GM12878 (cell line): ENCODE data around the gene EIF3D. TPM values are rescaled to one million over a fixed set of nuclear protein-coding genes. Genes with fewer than 3 reads are reported as not detected.

Experiments
- ATAC-seq: fragments of 200-7000 bp; cut with Tn5 transposase; 3 replicates; pipeline ENCODE4 v1.9.1; 2020; ENCODE audit warnings: mild to moderate bottlenecking, moderate library complexity
- BruUV-seq: library from RNA; stranded (reverse); fragments of 400-500 nt; replicated peaks from 2 replicates; lab custom pipeline; 2021; lab: Mats Ljungman, UMichigan
- CTCF ChIA-PET: fragments of 300-600 bp; sonication (Branson Sonifier 250); formaldehyde crosslinking; extraction: SDS; loops from one replicate; lab custom pipeline; 2021; ENCODE audit warnings: inconsistent platforms; lab: Yijun Ruan, JAX
- POLR2A ChIA-PET: fragments of 350-600 bp; formaldehyde crosslinking; extraction: SDS; loops from one replicate; lab custom pipeline; 2021; ENCODE audit warnings: inconsistent platforms; lab: Charles Lee
- RAD21 ChIA-PET: fragments of 300-600 bp; sonication (Branson Sonifier 250); formaldehyde crosslinking; loops from one replicate; lab custom pipeline; 2023; ENCODE audit warnings: antibody characterized with exemption; ENCODE audit not compliant: unreplicated experiment; lab: Charles Lee
- SMC1A ChIA-PET: fragments of 300-600 bp; sonication (Branson Sonifier 250); formaldehyde crosslinking; loops from one replicate; lab custom pipeline; 2023; ENCODE audit not compliant: unreplicated experiment, uncharacterized antibody; lab: Charles Lee
- DNase-seq: peaks from one replicate; pipeline ENCODE4 v3.0.0-alpha.2; 2011; ENCODE audit warnings: low read depth, low spot score
- FAIRE-seq: peaks from 3 replicates; lab custom pipeline; 2011; peaks lifted over from hg19 to GRCh38; lab: Jason Lieb, UNC
- H2AFZ ChIP-seq: 2 replicates; pipeline ENCODE4 v1.6.0; 2011; ENCODE audit warnings: low read depth, low read length, control low read depth; ENCODE audit not compliant: control insufficient read depth
- H3K27ac ChIP-seq: 2 replicates; pipeline ENCODE4 v1.5.1; 2011; ENCODE audit warnings: control low read depth; ENCODE audit not compliant: control insufficient read depth, insufficient read depth
- H3K27me3 ChIP-seq, 2 experiments: replicated peaks in 1 of 2; 2 replicates each; pipeline versions ENCODE4 v1.6.0 to v1.6.1; 2011; ENCODE audit warnings: low read length in 1 of 2; ENCODE audit not compliant: control insufficient read depth in 2 of 2, insufficient read depth in 2 of 2
- H3K36me3 ChIP-seq, 2 experiments: 2 replicates each; pipeline ENCODE4 v1.5.1; 2011; ENCODE audit warnings: low read length in 1 of 2; ENCODE audit not compliant: control insufficient read depth in 2 of 2, insufficient read depth in 2 of 2
- H3K4me1 ChIP-seq: 2 replicates; pipeline ENCODE4 v1.6.1; 2011; ENCODE audit warnings: mild to moderate bottlenecking, low read length, moderate library complexity, mixed read lengths; ENCODE audit not compliant: control insufficient read depth, insufficient read depth
- H3K4me2 ChIP-seq: 2 replicates; pipeline ENCODE4 v1.6.0; 2011; ENCODE audit warnings: control low read depth; ENCODE audit not compliant: control insufficient read depth, insufficient read depth
- H3K4me3 ChIP-seq: fragments of 200-600 bp; sonication (generic); 2 replicates; pipeline ENCODE4 v1.5.1; 2016
- H3K79me2 ChIP-seq: 2 replicates; pipeline ENCODE4 v1.6.0; 2011; ENCODE audit warnings: low read length; ENCODE audit not compliant: control insufficient read depth, insufficient read depth
- H3K9ac ChIP-seq: 2 replicates; pipeline ENCODE4 v1.8.0; 2011; ENCODE audit warnings: low read length, control low read depth, mixed read lengths; ENCODE audit not compliant: control insufficient read depth, insufficient read depth
- H3K9me3 ChIP-seq: replicated peaks from 3 replicates; pipeline ENCODE4 v1.5.1; 2011; ENCODE audit warnings: mild to moderate bottlenecking, low read length; ENCODE audit not compliant: control insufficient read depth, insufficient read depth
- H4K20me1 ChIP-seq: 2 replicates; pipeline ENCODE4 v1.6.0; 2011; ENCODE audit not compliant: control insufficient read depth, insufficient read depth
- ASH2L ChIP-seq: fragments of 300-600, 200-600 bp; sonication (generic); IDR thresholded peaks from 2 replicates; pipeline ENCODE4 v1.6.1; 2017; ENCODE audit warnings: low read depth, mild to moderate bottlenecking, borderline replicate concordance
- ATF3 ChIP-seq: IDR thresholded peaks from 2 replicates; pipeline ENCODE4 v1.6.1; 2011; ENCODE audit warnings: low read depth, mild to moderate bottlenecking, low read length, moderate library complexity, borderline replicate concordance; ENCODE audit errors: extremely low read depth
- BCL11A ChIP-seq: IDR thresholded peaks from 2 replicates; pipeline ENCODE4 v1.6.1; 2011; ENCODE audit warnings: low read depth, low read length
- FOXK2 ChIP-seq: fragments of 450-650 bp; IDR thresholded peaks from 2 replicates; pipeline ENCODE4 v1.6.1; 2017; ENCODE audit warnings: mild to moderate bottlenecking, moderate library complexity
- HCFC1 ChIP-seq: fragments of 150-350 bp; IDR thresholded peaks from 2 replicates; pipeline ENCODE4 v1.6.1; 2014; ENCODE audit warnings: low read length
- IKZF2 ChIP-seq, 2 experiments: fragments of 450-650 bp; IDR thresholded peaks; 2 replicates each; pipeline ENCODE4 v1.6.1; 2017; ENCODE audit warnings: mild to moderate bottlenecking in 2 of 2, moderate library complexity in 2 of 2
- IRF5 ChIP-seq: fragments of 450-650 bp; IDR thresholded peaks from 2 replicates; pipeline ENCODE4 v1.6.1; 2017; ENCODE audit warnings: borderline replicate concordance
- NFYB ChIP-seq: IDR thresholded peaks from 2 replicates; pipeline ENCODE4 v1.6.1; 2011; ENCODE audit warnings: low read depth, mild to moderate bottlenecking, low read length, improper control_type of control experiment, moderate library complexity; ENCODE audit not compliant: insufficient read depth
- TAF1 ChIP-seq: IDR thresholded peaks from 2 replicates; pipeline ENCODE4 v1.6.1; 2011; ENCODE audit warnings: mild to moderate bottlenecking, low read depth, low read length, borderline replicate concordance
- WGBS: methylation state at CpG from one replicate; pipeline ENCODE4 v1.1.6; 2016; ENCODE audit warnings: low lambda C conversion rate; ENCODE audit not compliant: insufficient replicate concordance, insufficient coverage; ENCODE audit errors: missing lambda C conversion rate; 5-methylcytosine and 5-hydroxymethylcytosine counted together
- in situ Hi-C: fragments of 300-500 bp; cut with MboI; formaldehyde crosslinking; loops from 9 replicates; pipeline ENCODE4 v1.14.3; 2018; ENCODE audit warnings: mixed read lengths
- intact Hi-C: fragments of 100-400 bp; cut with micrococcal nuclease; formaldehyde crosslinking; loops from one replicate; pipeline ENCODE4 v1.14.2; 2022; ENCODE audit not compliant: unreplicated experiment
- polyA plus RNA-seq, 11 experiments: library from polyadenylated mRNA; depleted of rRNA in 4 of 11; unstranded in 6 of 11; stranded (reverse) in 5 of 11; fragments of >200 nt; fragmentation: Nextera tagmentation in 4 of 11; fragmentation: Illumina TruSeq in 1 of 11; extraction: Ambion mirVana in 4 of 11; extraction: Trizol in 1 of 11; gene quantifications; 1 replicate in 1 of 11; 2 replicates in 10 of 11; pipeline versions ENCODE4 v1.2.1 to v1.2.3, GENCODE V29; 2011 to 2016; ENCODE audit warnings: inconsistent platforms in 2 of 11, missing spikeins in 2 of 11, low read depth in 1 of 11
- total RNA-seq, 4 experiments: library from RNA; depleted of rRNA in 3 of 4; stranded (reverse); fragments of >200 nt in 3 of 4; fragmentation: Illumina TruSeq in 1 of 4; extraction: Trizol in 1 of 4; gene quantifications; 2 replicates each; pipeline versions ENCODE4 v1.2.1 to v1.2.3, GENCODE V29; 2013 to 2021
- TF ChIP-seq, protein P1 (sequence below): IDR thresholded peaks from 2 replicates; pipeline ENCODE4 v1.6.1; 2011; ENCODE audit warnings: borderline replicate concordance, low read depth, mild to moderate bottlenecking, moderate library complexity, mixed read lengths, low read length; ENCODE audit not compliant: insufficient read depth; ENCODE audit errors: extremely low read length
- TF ChIP-seq, protein P2 (sequence below): IDR thresholded peaks from 2 replicates; pipeline ENCODE4 v1.6.1; 2012; ENCODE audit warnings: improper control_type of control experiment, low read depth, low read length; ENCODE audit not compliant: insufficient replicate concordance

Gene EIF3D
- total and polyA plus RNA-seq, 10 of the 15 experiments (the other 5 are each of a cell fraction or from before 2014, with no cell fraction given): 240 to 558 (median 420) TPM

DNA sequence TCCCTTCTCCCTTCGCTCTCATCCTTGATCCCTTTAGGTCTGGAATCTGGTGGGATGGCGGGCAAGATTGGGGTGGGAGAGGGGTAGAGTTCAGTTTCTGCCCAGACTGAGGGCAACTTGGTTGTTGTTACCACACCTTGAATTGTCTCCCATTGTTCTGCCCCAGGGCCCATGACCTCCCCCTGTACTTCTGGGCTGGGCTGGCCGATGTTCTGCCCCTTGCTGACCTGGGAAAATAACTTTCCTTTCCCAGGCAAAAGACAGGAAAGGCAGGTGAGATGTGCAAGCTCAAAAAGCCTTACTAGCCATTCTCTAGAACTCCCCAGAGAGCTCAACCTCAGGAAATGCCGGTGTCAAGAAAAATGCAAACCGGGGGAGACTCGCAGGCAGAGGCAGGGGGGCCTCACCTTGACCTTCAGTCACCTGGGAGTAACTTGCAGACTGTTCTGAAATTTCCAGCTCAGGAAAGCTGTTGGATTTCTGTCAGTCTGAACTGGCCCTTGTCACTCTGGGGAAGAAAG, 32.4 kb upstream of the EIF3D start (continued):
- TF ChIP-seq ATF3 (no peak), IKZF2 (IDR thresholded peaks at IDR 0.05) (no peak), TAF1 (no peak)
- TF ChIP-seq, protein P1, sequence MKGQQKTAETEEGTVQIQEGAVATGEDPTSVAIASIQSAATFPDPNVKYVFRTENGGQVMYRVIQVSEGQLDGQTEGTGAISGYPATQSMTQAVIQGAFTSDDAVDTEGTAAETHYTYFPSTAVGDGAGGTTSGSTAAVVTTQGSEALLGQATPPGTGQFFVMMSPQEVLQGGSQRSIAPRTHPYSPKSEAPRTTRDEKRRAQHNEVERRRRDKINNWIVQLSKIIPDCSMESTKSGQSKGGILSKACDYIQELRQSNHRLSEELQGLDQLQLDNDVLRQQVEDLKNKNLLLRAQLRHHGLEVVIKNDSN: no peak

GRCh38 chr22:36560001-36560400, 31.0 kb upstream of the EIF3D start:
- CTCF ChIA-PET: interaction anchor here (0.7 kb wide), 1 partner anchor 10 kb away, joined by 4 read pairs; no protein-coding TSS in a partner anchor
- DNase-seq (no peak), FAIRE-seq (no peak), ATAC-seq (peak; percentile 28; the same call in 2 of the 3 replicates)
- RAD21 ChIA-PET: interaction anchor here (1.0 kb wide), 1 partner anchor 8 kb away, joined by 4 read pairs; no protein-coding TSS in a partner anchor
- POLR2A ChIA-PET: no interaction called here
- Histone ChIP-seq H3K36me3 (no peaks in the 10 kb centered on the region), H3K9ac (no peak overlapping the region), H3K4me1 (no peaks in the 10 kb centered on the region), H3K27me3 (peaks cover 2 to 5% of the 10 kb centered on the region in 2 experiments; a peak in 2 of 4 replicates), H3K79me2 (no peaks in the 10 kb centered on the region), H3K4me2 (no peak overlapping the region), H3K4me3 (no peak overlapping the region), H3K9me3 (no peaks in the 10 kb centered on the region), H2AFZ (no peak overlapping the region), H4K20me1 (no peaks in the 10 kb centered on the region), H3K27ac (no peak overlapping the region)
- SMC1A ChIA-PET: interaction anchor here (2.2 kb wide), 1 partner anchor 8 kb away, joined by 6 read pairs; no protein-coding TSS in a partner anchor
- BruUV-seq: no TSS peak
- 23% methylated on average over 3 of the region's 3 CpGs for WGBS
- TF ChIP-seq HCFC1: no peak
- TF ChIP-seq, protein P2, sequence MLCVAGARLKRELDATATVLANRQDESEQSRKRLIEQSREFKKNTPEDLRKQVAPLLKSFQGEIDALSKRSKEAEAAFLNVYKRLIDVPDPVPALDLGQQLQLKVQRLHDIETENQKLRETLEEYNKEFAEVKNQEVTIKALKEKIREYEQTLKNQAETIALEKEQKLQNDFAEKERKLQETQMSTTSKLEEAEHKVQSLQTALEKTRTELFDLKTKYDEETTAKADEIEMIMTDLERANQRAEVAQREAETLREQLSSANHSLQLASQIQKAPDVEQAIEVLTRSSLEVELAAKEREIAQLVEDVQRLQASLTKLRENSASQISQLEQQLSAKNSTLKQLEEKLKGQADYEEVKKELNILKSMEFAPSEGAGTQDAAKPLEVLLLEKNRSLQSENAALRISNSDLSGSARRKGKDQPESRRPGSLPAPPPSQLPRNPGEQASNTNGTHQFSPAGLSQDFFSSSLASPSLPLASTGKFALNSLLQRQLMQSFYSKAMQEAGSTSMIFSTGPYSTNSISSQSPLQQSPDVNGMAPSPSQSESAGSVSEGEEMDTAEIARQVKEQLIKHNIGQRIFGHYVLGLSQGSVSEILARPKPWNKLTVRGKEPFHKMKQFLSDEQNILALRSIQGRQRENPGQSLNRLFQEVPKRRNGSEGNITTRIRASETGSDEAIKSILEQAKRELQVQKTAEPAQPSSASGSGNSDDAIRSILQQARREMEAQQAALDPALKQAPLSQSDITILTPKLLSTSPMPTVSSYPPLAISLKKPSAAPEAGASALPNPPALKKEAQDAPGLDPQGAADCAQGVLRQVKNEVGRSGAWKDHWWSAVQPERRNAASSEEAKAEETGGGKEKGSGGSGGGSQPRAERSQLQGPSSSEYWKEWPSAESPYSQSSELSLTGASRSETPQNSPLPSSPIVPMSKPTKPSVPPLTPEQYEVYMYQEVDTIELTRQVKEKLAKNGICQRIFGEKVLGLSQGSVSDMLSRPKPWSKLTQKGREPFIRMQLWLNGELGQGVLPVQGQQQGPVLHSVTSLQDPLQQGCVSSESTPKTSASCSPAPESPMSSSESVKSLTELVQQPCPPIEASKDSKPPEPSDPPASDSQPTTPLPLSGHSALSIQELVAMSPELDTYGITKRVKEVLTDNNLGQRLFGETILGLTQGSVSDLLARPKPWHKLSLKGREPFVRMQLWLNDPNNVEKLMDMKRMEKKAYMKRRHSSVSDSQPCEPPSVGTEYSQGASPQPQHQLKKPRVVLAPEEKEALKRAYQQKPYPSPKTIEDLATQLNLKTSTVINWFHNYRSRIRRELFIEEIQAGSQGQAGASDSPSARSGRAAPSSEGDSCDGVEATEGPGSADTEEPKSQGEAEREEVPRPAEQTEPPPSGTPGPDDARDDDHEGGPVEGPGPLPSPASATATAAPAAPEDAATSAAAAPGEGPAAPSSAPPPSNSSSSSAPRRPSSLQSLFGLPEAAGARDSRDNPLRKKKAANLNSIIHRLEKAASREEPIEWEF: no peak
- TF ChIP-seq NFYB: no peak
- TF ChIP-seq ASH2L: no peak
- no peak for TF ChIP-seq FOXK2
- TF ChIP-seq BCL11A: no peak
- TF ChIP-seq IRF5: no peak
- in situ Hi-C loops: no loop called here
- intact Hi-C loops: no loop called here
